ENCODE results near the gene TOM1.
A peak's percentile ranks its signal among the peaks of the same experiment; 100 is the strongest.

Gene TOM1

GRCh38 chr22:35307892-35308291, 8.2 kb downstream of the TOM1 start:
- no peak for DNase-seq (ENCODE audit: low read depth)
- TF ChIP-seq POLR2A (IDR thresholded peaks at IDR 0.05; ENCODE audit: extremely low read depth, insufficient read length) (no peak), MAX (IDR thresholded peaks at IDR 0.05; ENCODE audit: low read depth, low read length) (no peak), MYC (IDR thresholded peaks at IDR 0.05; ENCODE audit: low read depth, low read length) (no peak), CTCF (IDR thresholded peaks at IDR 0.05; ENCODE audit: low read depth, low read length) (no peak)
- no peak overlapping the region for H3K4me3 ChIP-seq (ENCODE audit: low read depth, low read length)

GRCh38 chr22:35308480-35309021, 8.9 kb downstream of the TOM1 start:
- no peak overlapping the region for H3K4me3 ChIP-seq (ENCODE audit: low read depth, low read length)
- DNase-seq (ENCODE audit: low read depth), result peak; percentile 37
- TF ChIP-seq CTCF (IDR thresholded peaks at IDR 0.05; ENCODE audit: low read depth, low read length), result no peak
- TF ChIP-seq MYC (IDR thresholded peaks at IDR 0.05; ENCODE audit: low read depth, low read length), result no peak
- no peak for TF ChIP-seq POLR2A (IDR thresholded peaks at IDR 0.05; ENCODE audit: extremely low read depth, insufficient read length)
- TF ChIP-seq MAX (IDR thresholded peaks at IDR 0.05; ENCODE audit: low read depth, low read length), result no peak

- DNase-seq (ENCODE audit: low read depth), result no peak
Observed at GRCh38 chr22:35310556-35311550, 11.2 kb downstream of the TOM1 start.

DNA sequence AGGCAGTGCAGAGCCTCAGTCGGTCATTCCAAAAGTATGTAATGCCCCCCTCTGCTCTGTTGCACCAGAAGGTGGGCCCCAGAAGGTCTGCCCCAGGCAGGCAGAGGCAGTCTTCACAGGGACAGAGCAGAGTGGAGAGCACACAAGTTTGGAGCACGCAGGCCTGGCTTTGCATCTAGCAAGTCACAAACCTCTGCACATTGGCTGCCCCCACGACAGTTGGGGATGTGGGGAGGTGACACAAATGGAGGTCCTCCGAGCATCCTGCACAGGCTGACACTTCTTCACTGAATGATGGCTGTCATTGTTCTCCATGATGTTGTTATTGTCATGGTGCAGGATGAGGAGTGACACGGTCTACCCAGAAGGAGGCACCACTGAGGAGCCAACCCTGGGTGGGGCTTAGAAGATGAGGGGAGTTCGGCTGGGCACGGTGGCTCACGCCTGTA, 11.9 kb downstream of the TOM1 start:
- no peak overlapping the region for H3K4me3 ChIP-seq (ENCODE audit: low read depth, low read length)
- no peak for TF ChIP-seq MAX (IDR thresholded peaks at IDR 0.05; ENCODE audit: low read depth, low read length)
- no peak for TF ChIP-seq CTCF (IDR thresholded peaks at IDR 0.05; ENCODE audit: low read depth, low read length)
- no peak for TF ChIP-seq MYC (IDR thresholded peaks at IDR 0.05; ENCODE audit: low read depth, low read length)
- TF ChIP-seq POLR2A (IDR thresholded peaks at IDR 0.05; ENCODE audit: extremely low read depth, insufficient read length), result no peak
- no peak for DNase-seq (ENCODE audit: low read depth)

More at GRCh38 chr22:35310556-35311550, 11.2 kb downstream of the TOM1 start:
- H3K4me3 ChIP-seq (ENCODE audit: low read depth, low read length), result no peak overlapping the region
- no peak for TF ChIP-seq MAX (IDR thresholded peaks at IDR 0.05; ENCODE audit: low read depth, low read length)
- TF ChIP-seq MYC (IDR thresholded peaks at IDR 0.05; ENCODE audit: low read depth, low read length), result no peak
- no peak for TF ChIP-seq CTCF (IDR thresholded peaks at IDR 0.05; ENCODE audit: low read depth, low read length)
- TF ChIP-seq POLR2A (IDR thresholded peaks at IDR 0.05; ENCODE audit: extremely low read depth, insufficient read length), result no peak

- peak; percentile 31 for DNase-seq (ENCODE audit: low read depth)
- no peak for TF ChIP-seq MAX (IDR thresholded peaks at IDR 0.05; ENCODE audit: low read depth, low read length)
- TF ChIP-seq MYC (IDR thresholded peaks at IDR 0.05; ENCODE audit: low read depth, low read length), result no peak
- TF ChIP-seq CTCF (IDR thresholded peaks at IDR 0.05; ENCODE audit: low read depth, low read length), result no peak
- TF ChIP-seq POLR2A (IDR thresholded peaks at IDR 0.05; ENCODE audit: extremely low read depth, insufficient read length), result no peak
- no peak overlapping the region for H3K4me3 ChIP-seq (ENCODE audit: low read depth, low read length)
Observed at GRCh38 chr22:35312198-35313059, 12.7 kb downstream of the TOM1 start.
